ENCODE data around the gene PLCB4.
A peak's percentile ranks its signal among the peaks of the same experiment; 100 is the strongest.
"Not testable (repeated sequence)": the region's sequence is repeated elsewhere in the genome, so short reads cannot be mapped to it uniquely, and the experiment has no call there.

Gene PLCB4

DNA sequence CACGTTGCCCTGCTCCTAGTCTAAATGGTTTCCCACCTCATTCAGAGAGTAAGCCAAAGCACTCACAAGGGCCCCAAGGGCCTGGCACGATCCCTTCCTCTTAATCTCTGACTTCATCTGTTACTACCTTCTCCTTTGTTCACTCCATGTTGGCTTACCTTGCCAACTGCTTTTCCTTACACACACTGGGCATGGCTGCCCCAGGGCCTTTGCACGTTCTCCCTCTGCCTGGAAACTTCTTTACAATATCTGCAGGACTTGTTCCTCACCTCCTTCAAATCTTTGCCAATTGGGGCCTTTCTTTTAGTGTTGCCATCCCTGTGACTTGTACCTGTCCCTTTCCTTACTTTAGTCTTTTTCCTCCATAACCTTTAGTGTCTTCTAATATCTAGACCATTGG lies 73.9 kb downstream of the PLCB4 start:
- no peak for DNase-seq (ENCODE audit: low read depth)

DNA sequence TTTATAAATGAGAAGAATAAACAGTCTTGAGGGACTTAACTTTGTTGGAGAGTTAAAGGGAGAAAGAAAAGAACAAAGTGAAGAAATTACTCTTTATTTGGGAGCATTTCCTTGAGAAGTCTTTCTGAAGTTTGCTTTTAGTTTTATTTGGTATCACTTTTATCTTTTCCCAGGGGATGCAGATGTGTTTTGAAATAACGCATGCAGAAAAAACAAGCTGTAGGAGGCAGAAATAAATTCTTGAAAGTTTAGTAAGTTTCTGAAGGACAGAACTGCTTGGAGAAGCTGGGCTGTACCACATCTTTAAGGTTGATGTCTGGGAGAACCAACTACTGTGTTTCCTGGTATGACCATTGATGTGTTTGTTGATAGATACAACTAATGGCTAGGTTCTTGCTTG lies 75.0 kb downstream of the PLCB4 start:
- no peak for DNase-seq (ENCODE audit: low read depth)

DNA sequence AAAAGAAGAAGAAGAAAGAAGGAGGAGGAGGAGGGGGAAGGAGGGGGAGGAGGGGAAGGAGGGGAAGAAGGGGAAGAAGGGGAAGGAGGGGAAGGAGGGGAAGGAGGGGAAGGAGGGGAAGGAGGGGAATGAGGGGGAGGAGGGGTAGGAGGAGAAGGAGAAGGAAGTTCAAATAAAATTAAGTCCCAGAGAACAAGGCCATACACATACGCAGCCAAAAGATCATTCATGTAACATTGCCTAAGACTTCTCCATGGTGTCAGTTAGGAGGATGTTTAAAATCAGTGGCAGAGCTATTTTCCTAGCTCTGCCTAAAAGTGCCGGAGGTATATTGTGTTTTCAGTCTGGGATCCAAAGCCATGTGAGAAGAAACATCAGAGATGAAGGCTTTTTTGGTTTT lies 75.8 kb downstream of the PLCB4 start:
- DNase-seq (ENCODE audit: low read depth): no peak

DNA sequence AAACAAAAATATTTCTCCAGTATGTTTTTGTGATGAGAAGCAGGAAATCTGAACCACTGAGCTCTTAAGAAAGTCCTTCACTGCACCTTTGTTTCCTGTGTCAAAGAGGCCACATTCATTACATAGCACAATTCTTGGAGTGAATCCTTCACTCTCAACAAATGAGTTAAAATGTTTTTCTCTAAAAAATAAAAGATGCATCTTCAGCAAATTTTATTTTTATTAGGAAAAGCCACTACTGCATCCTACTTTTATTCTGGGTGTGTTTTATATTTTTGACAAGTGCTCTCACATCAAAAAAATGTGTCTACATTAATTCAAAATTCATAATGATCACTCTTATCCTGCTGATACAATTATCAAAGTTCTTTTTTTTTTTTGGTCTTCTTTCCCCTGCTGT lies 76.3 kb downstream of the PLCB4 start:
- no peak for DNase-seq (ENCODE audit: low read depth)

DNA sequence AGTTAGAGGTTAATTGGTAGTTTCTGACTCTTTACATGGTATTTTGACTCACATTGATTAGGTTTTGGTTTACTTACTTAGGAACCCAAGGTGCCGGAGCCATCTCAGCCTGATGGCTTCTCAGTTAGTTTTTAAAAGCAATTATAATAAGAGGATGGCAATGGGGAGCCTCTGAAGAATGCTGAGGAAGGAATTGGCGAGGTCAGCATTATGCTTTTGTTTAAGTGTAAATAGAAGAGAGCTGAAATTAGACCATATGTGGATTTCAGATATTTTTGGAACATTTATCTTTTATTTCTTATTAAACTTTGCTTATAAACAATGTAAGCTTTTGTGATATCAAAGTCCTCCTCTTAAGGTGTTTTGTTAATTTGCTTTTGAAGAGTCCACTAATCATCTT lies 77.8 kb downstream of the PLCB4 start:
- no peak for DNase-seq (ENCODE audit: low read depth)

DNA sequence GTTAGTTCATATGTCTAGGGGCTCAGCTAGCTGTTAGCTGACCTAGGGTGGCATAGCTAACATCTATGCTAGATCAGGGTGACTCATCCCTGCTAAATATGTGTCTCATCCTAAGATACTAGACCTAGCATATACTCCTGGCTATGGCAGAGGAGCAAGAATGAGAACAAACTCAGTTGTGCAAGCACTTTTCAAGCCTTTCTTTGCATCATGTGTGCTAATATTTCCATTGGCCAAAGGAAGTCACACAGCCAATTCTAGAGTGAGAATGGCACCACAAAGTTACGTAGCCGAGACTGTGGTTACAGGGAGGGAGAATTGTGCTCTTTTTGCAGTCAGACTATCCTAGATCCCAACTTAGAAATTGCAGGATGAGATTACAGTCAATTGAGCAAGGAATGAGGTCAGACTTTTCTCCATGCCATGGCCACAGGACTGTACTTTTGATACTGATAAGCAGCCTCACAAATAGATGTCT lies 78.7 kb downstream of the PLCB4 start:
- DNase-seq (ENCODE audit: low read depth): peak; percentile 34

DNA sequence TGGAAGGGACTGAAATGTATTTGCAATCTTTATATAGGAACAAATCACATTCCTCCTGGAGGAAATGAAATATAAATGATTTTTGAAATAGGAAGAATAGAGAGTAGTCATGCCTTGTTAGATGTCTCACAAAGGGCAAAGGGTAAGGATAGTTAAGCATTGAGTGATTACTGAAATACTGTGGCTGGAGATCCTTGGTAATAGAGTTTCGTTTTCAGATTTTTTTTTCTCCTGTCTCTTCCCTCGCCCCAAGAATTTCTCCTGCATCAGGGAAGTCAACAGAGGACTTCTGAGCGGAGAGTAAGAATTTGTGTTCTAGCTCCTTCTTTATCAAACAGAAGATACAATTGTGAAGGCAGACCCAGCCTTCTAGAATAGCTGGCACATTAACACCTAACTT lies 79.4 kb downstream of the PLCB4 start:
- no peak for DNase-seq (ENCODE audit: low read depth)

DNA sequence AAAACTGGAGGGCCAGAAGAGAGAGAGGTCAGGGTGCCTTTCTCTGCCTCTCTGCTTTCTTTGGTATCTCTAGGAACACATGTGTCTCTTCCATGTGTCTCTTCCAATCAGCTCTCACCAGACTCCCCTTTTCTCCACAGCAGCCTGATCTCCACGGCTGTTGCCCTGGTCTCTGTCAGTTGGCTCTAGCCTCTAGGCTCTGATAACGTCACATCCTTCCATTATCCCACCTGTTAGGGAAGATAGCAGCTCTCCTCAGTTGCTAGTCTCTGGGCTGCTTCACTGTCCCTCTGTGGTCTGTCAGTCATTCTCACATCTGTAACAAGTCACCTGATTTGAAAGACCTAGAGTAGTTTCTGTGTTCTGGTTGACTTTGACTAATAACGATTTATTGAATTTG lies 80.2 kb downstream of the PLCB4 start:
- DNase-seq (ENCODE audit: low read depth): no peak

DNA sequence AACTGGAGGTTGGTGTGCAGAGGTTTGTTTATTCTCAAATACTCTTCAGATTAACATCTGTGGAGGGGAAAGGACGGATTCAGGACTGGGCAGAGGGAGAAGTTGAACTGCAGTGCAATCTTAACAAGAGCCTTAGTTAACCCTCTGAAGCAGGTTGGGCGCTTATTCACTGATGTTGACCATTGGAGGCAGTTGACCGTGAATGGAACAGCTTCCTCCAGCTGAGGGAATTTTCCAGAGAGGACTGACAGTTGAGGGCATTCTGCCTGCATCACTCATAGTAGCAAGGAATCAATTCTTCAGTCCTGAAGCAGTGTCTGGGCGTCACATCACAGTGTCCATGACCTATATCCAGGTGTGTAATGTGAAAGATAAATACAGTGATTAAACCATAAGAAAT lies 80.9 kb downstream of the PLCB4 start:
- no peak for DNase-seq (ENCODE audit: low read depth)

DNA sequence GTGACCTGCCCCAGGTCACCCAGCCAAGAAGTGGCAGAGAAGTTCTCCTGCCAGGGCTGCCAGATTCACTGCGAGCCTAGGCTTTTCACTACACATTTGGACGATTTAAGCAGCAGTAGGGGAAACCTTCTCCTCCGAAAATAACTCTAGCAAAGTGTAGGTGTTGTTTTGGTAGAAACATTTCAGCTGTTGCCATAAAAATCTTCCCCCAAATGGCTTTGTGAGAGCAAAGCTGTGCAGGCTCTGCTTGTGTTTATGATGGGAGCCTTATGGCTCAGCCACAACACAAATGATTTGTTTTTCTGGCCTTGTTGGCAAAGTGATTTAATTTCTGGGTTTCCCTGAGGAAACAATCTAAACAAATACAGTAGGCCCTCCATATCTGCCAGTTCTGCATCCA lies 81.8 kb downstream of the PLCB4 start:
- DNase-seq (ENCODE audit: low read depth): no peak

DNA sequence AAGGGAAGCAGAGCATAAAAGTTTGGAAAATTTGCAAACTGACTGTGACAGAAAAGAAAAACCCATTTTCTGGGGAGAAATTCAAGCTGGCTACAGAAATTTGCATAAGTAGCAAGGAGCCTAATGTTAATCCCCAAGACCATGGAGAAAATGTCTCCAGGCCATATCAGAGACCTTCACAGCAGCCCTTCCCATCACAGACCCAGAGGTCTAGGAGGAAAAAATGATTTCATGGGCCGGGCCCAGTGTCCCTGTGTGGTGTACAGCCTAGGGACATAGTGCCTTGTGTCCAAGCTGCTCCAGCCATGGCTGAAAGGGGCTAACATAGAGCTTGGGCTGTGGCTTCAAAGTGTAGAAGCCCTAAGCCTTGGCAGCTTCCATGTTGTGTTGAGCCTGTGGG lies 83.3 kb downstream of the PLCB4 start:
- DNase-seq (ENCODE audit: low read depth): not testable (repeated sequence)

DNA sequence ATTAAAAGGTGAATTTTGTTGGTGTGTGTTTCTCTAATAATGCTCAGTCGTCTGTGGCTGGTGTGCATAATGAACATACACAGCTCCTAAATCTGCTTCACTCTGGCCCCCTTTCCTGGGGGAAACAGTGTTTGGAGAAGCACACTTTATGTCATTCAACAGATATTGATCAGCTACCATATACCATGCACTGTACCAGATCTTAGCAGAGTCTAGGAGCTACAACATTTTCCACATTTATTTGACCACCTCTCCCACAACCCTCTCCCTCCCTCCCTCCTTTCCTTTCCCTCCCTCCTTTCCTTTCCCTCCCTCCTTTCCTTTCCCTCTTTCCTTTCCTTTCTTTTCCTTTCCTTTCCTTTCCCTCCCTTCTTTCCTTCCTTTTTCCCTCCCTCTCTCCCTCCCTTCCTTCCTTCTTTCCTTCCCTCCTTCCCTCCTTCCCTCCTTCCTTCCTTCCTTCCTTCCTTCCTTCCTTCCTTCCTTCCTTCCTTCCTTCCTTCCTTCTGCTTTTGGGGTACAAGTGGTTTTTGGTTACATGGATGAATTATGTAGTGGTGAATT lies 85.7 kb downstream of the PLCB4 start:
- no peak for DNase-seq (ENCODE audit: low read depth)

DNA sequence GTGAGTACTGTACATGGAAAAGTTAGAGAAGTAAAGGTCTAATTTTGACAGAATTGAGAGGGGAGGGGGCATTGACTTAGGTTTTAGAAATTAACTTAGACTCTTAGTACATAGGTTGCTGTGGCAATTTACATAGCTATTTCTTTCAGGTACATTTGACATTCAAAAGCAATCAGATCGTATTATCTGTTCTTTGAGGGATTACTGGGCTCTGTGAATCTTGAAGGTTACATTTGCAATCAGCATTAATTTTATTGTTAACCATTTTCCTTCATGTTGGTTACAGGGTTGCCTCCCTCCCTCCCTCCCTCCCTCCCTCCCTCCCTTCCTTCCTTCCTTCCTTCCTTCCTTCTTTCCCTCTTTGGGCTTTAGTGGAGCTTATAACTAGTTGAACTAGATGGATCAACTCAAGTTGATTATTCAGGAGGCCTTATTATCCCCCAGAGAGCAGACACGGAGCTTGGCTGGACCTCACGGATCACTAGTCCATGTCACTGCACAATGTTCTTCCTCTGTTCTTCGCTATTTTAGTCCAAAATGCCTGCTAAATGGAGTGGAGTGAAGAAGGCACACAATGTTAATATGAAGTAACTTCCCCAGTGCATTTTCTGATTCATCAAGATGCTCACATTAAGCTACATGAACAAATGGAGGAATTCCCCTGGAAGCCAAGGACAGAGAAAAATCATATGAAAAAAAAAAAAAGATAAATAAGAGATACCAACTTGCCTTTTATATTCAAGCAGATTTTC lies 87.8 kb downstream of the PLCB4 start:
- DNase-seq (ENCODE audit: low read depth): no peak

DNA sequence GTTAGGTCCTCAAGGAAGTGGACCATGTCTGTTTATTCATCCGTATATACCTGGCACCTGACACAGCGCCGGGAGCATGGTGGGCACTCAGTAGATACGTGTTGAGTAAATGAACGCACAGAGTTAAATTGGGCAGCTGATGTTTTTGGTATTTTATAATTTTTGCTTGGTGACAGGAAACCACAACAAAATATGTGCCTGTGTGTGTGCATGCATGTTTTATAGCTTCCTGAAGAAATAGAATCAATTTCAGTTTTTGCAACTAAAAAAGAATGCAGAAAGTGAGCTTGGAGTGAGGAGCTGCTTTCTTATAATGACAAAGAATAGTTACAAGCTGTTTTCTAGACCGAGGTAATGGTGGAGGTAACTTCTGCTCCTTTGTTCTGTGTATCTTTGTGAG lies 91.4 kb downstream of the PLCB4 start:
- no peak for DNase-seq (ENCODE audit: low read depth)

DNA sequence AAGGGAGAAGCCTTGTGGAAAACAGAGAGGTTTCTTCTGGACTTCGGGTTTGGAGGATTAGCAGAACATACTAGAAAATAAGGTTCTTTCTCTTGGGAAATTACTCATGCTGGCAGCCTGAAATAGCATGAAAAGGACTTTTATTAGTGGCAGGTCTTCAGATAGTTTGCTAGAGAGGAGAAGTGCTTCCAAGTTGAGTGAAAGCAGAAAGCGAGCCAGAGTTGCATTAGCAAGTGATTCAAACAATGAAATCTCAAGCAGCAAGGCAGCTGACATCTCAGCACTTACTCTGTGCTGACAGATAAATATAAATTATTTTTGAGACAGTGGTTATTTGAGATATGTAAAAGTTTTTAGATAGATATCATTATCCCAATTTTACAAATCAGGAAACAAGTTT lies 91.9 kb downstream of the PLCB4 start:
- no peak for DNase-seq (ENCODE audit: low read depth)

DNA sequence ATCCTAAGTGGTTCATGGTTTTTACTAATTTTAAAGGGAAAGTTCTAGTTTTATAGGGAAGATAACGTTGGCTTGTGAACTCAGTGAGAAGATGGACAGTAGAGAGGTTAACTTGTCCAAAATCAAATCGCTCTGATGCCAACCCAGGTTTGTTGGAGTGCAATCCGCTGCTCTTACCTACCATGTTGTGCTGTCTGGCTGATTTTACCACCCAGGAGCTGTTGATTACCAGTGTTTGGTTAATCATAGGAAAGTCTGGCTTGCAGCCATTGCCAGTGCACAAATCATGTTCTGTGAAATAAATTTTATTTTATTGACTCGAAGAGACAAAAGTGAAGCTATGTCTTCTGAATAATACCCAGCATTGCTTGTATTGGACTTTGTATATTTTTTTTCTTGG lies 92.4 kb downstream of the PLCB4 start:
- DNase-seq (ENCODE audit: low read depth): no peak

DNA sequence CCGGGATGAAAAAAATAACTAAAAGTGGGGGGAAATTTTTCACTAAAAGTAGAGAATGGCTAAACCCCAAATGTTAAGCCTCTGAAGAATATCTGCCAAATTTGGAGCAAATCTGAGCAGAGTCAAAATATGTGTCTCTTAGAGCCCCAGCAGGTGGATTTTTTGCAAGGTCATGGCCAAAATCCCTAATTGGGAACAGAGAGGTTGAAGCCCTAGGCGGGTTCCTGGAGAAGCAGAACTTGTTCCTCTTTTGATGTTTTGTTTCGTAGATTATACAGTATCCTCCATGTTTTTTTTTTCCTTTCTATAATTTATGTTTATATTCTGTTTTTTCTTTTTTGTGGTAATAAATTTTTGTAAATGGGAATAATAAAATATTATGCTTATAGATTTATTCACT lies 94.4 kb downstream of the PLCB4 start:
- DNase-seq (ENCODE audit: low read depth): no peak

DNA sequence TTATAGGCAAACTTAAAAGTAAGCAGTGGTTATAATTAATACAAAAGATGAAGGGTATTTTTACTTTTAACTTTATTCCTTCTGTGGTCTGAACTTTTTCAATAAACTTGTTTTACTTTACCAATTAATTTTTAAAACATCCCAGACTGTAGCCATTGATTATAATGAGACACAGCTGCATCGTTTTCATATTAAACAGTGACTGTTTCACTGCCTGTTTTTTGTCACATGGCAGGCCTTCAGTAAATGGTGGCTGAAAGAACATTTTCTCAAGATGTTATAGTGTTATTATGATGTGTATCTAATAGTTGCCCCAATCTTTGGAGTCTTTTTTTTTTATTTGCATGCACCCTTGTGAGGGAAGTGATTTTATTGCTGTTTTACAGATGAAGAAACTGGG lies 95.1 kb downstream of the PLCB4 start:
- no peak for DNase-seq (ENCODE audit: low read depth)

DNA sequence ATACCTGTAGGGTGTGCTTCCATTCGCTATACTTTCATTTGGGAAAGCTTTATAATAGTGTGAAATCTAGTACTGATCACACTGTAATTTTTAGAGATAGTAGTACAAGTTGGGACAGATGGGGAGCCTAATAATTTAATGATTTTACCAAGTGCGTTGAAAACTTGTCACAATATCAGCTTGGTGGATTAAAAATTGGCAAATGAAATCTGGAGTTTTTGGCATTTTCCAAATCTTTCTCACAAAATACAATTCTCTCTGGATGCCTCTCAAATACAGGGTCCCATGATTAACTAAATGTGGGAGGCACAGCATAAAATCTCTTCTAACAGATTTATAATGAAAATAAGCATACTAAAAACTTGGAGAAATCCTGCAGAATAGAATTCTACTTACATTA lies 96.4 kb downstream of the PLCB4 start:
- DNase-seq (ENCODE audit: low read depth): no peak

DNA sequence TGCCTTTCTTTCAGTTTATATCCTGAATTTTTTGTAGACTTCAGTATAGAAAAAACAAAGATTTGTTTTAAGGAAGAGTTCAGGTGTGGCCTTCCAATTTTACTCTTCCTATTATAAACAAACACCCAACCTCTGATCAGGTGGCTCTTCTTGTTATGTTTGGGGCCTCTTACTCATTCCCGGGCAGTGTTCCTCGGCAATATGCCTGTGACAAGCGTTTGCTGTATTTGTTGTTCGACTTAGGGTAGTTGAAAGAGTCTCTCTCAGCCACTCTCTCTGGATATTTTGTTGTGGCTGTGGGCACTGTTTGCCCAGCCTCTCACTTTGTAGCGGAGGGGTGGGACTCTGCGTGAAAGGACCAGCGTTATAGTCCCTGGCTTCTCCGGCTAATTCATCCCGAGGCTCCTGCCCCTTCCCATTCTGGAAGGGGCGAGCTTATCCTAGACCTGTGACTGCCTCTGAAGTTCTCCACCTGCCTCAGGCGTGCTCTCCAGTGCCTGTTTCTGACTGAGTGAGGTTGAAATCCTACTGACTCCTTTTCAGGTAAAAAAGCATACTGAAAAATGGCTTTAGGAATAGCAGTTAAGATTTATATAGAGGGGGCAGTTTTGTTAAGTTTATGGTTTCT lies 97.4 kb downstream of the PLCB4 start:
- DNase-seq (ENCODE audit: low read depth): no peak

DNA sequence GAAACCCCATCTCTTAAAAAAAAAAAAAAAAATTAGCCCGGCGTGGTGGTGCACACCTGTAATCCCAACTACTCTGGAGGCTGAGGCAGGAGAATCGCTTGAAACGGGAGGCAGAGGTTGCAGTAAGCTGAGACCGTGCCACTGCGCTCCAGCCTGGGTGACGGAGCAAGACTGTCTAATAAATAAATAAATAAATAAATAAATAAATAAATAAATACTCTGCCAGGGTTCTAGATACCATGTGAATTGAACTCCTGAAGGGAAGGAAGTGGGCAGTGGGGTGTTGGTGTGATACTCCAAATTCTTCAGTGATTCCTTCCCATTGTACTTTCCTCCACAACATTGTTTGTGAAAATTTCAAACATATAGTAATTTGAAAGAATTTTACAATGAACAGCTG lies 100.5 kb downstream of the PLCB4 start:
- no peak for DNase-seq (ENCODE audit: low read depth)

DNA sequence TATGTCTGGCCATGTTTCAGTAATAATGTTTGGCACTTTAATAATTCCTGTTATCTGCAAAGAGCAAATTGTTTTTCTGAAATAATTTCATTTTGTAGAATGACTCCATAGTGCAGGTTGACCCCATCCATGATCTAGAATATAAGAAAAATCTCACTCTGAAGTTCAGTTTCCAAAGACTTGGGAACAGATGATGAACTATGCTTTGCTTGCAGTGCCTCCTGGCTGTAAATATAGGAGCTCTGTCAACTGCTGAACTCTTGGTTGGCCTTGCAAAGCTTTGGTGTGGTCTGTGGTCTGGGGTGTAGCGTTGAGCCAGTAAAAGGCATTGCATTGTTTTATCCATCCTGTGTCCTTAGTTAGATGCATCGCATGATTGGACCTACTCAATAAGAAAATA lies 104.0 kb downstream of the PLCB4 start:
- DNase-seq (ENCODE audit: low read depth): no peak

DNA sequence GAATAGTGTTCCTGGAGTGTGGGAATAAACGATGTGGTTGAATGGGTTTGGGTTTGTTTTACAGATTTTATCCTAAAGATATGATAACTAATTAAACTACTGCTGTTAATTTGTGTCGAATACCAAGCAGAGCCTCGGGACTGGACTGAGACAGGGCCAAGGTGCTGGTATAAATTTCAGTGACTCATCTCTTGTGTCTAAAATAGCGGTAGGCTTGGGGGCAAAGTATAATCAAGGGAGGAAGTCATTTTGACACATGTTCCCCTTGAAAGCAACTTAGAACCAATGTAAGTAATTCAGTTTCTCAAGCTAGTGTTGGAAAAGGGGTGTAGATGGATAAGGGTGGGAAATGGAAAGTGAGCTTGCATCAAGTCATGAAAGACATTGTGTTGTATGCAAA lies 108.4 kb downstream of the PLCB4 start:
- no peak for DNase-seq (ENCODE audit: low read depth)

All from GM04504 (cell line).